ENCODE measurements around the gene TUBA3E.
"Not testable (repeated sequence)": the region's sequence is repeated elsewhere in the genome, so short reads cannot be mapped to it uniquely, and the experiment has no call there.

The TUBA3E gene

GRCh38 chr2:130162486-130162885 lies 35.8 kb downstream of the TUBA3E start:
- DNase-seq (ENCODE audit: low read depth in 2 of 2), result not testable (repeated sequence)

GRCh38 chr2:130160838-130161705 lies 37.2 kb downstream of the TUBA3E start:
- not testable (repeated sequence) for DNase-seq (ENCODE audit: low read depth in 2 of 2)

GRCh38 chr2:130160131-130160530 lies 38.1 kb downstream of the TUBA3E start:
- no peak for DNase-seq (ENCODE audit: low read depth in 2 of 2)

GRCh38 chr2:130159376-130159775 lies 38.9 kb downstream of the TUBA3E start:
- not testable (repeated sequence) for DNase-seq (ENCODE audit: low read depth in 2 of 2)

GRCh38 chr2:130158631-130159030 lies 39.6 kb downstream of the TUBA3E start:
- DNase-seq (ENCODE audit: low read depth in 2 of 2), result no peak

GRCh38 chr2:130157825-130158514 lies 40.3 kb downstream of the TUBA3E start:
- DNase-seq (ENCODE audit: low read depth in 2 of 2), result not testable (repeated sequence)

GRCh38 chr2:130157354-130157753 lies 40.9 kb downstream of the TUBA3E start:
- not testable (repeated sequence) for DNase-seq (ENCODE audit: low read depth in 2 of 2)

- no peak for DNase-seq (ENCODE audit: low read depth in 2 of 2)
Measured at GRCh38 chr2:130156624-130157004, 41.6 kb downstream of the TUBA3E start.

- not testable (repeated sequence) for DNase-seq (ENCODE audit: low read depth in 2 of 2)
Measured at GRCh38 chr2:130155956-130156623, 42.1 kb downstream of the TUBA3E start.

- no peak for DNase-seq (ENCODE audit: low read depth in 2 of 2)
Measured at GRCh38 chr2:130154773-130155765, 43.2 kb downstream of the TUBA3E start.

- DNase-seq (ENCODE audit: low read depth in 2 of 2), result not testable (repeated sequence)
Measured at GRCh38 chr2:130154423-130154770, 43.8 kb downstream of the TUBA3E start.

GRCh38 chr2:130153721-130154422 lies 44.4 kb downstream of the TUBA3E start:
- not testable (repeated sequence) for DNase-seq (ENCODE audit: low read depth in 2 of 2)

GRCh38 chr2:130152816-130153595 lies 45.2 kb downstream of the TUBA3E start:
- DNase-seq (ENCODE audit: low read depth in 2 of 2), result no peak

- DNase-seq (ENCODE audit: low read depth in 2 of 2), result not testable (repeated sequence)
Measured at GRCh38 chr2:130152136-130152815, 46.0 kb downstream of the TUBA3E start.

GRCh38 chr2:130151145-130151512 lies 47.1 kb downstream of the TUBA3E start:
- not testable (repeated sequence) for DNase-seq (ENCODE audit: low read depth in 2 of 2)

GRCh38 chr2:130150181-130151144 lies 47.8 kb downstream of the TUBA3E start:
- no peak for DNase-seq (ENCODE audit: low read depth in 2 of 2)

- not testable (repeated sequence) for DNase-seq (ENCODE audit: low read depth in 2 of 2)
Measured at GRCh38 chr2:130148515-130148914, 49.7 kb downstream of the TUBA3E start.

GRCh38 chr2:130145006-130145414 lies 53.2 kb downstream of the TUBA3E start, which contains the start of gene CCDC74B:
Gene CCDC74B, minus strand, starts transcription at chr2:130145112. Its CDS starts 116 bp downstream, at chr2:130144996.
- DNase-seq (ENCODE audit: low read depth in 2 of 2), result peak; percentile 47 to 69
